HEK293T (cell line): ENCODE measurements around the gene SAYSD1.

Experiments used
- ARNT ChIP-seq: fragments of 450-650 bp; IDR thresholded peaks from 2 replicates; pipeline ENCODE4 v1.6.1; 2017; ENCODE audit warnings: mild to moderate bottlenecking
- BHLHE40 ChIP-seq: fragments of 450-650 bp; IDR thresholded peaks from 2 replicates; pipeline ENCODE4 v1.6.1; 2016; ENCODE audit warnings: mild to moderate bottlenecking, moderate library complexity, borderline replicate concordance
- FOXK2 ChIP-seq: fragments of 450-650 bp; IDR thresholded peaks from 2 replicates; pipeline ENCODE4 v1.6.1; 2016; ENCODE audit warnings: mild to moderate bottlenecking
- SP1 ChIP-seq: fragments of 450-650 bp; IDR thresholded peaks from 2 replicates; pipeline ENCODE4 v1.6.1; 2017

- TF ChIP-seq SP1, result no peak
- no peak for TF ChIP-seq FOXK2
- TF ChIP-seq ARNT, result no peak
- TF ChIP-seq BHLHE40, result no peak
These were observed 9.1 kb upstream of the SAYSD1 start for GRCh38 chr6:39124114-39124513.
